Stimulated activated CD4-positive, alpha-beta T cell treated with anti-CD3 and anti-CD28 coated beads, Interleukin-1b, Interleukin-23, amount 100 ng/mL, for 48 hours (primary cell): ENCODE results near the gene ATXN1.

Experiments used
- DNase-seq: peaks from one replicate; pipeline ENCODE4 v3.0.0-alpha.2; 2020

Gene ATXN1

DNA sequence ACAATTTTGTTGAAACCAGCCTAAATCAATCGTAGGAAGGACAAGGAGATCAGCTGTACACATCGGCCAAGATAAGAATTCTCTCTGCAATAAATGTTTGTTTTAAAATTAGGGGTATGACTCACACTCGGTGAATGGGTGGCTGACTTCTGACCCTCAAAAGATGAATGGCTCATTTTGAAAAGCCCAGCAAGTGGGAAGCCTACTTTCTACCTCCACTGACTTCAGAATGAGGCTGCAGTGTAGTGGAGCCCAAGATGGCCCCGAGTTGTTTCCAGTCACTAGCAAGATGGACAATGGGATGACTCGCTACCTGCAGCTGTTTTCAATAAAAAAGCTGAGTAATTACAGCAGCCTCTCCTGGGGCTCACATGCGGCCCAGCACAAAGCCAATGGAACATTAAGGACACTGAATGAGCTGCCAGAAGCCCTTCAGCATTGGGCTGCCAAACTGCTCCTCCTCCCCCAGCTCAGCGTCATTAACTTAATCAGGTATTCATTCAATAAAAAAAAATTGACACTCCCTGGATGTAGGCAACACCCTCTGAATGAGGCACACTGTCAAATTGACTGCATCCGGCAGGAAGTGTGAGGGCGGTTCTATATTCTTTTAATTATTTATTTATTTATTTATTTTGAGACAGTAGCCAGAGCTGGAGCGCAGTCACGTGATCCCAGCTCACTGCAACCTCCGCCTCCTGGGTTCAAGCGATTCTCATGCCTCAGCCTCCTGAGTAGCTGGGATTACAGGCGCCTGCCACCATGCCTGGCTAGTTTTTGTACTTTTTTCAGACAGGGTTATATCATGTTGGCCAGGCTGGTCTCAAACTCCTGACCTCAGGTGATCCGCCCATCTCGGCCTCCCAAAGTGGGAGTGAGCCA, 415.6 kb downstream of the ATXN1 start:
- DNase-seq, result no peak

DNA sequence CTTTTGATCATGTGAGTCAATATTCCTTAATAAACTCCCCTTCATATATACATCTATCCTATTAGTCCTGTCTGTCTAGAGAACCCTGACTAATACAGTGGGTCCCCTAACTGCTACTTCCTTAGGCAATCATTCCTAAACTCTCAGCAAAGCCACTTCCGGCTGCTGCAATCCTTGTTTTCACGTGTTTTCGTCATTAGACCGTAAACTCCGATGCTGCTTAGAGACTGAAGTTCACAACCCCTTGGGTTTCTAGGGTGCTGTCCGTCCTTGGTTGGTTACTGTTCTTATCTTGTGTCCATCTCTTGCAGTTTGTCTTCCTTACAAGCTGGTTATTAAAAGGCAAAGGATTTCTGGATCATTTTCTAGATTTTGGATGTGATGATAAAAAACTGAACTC, 416.5 kb downstream of the ATXN1 start:
- no peak for DNase-seq

DNA sequence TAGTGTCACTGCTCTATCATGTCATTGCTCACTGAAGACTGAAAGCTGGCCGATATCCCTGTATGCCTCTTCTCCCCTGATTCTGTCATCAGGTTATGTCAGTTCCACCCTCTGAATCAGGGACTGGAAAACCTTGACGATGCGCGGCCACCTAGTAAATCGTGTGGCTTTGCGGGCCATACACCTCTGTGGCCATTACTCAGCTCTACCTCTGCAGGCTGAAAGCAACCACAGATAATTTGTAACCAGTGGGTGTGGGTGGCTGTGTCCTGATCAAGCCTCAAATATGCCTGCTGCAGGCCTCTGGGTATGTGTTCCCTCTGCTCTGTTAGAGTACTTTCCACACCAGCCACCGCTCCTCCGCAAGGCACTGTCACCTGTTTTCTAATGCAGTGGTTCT, 417.7 kb downstream of the ATXN1 start:
- DNase-seq, result no peak

- no peak for DNase-seq
Observed at GRCh38 chr6:16339265-16339587, 422.0 kb downstream of the ATXN1 start.

DNA sequence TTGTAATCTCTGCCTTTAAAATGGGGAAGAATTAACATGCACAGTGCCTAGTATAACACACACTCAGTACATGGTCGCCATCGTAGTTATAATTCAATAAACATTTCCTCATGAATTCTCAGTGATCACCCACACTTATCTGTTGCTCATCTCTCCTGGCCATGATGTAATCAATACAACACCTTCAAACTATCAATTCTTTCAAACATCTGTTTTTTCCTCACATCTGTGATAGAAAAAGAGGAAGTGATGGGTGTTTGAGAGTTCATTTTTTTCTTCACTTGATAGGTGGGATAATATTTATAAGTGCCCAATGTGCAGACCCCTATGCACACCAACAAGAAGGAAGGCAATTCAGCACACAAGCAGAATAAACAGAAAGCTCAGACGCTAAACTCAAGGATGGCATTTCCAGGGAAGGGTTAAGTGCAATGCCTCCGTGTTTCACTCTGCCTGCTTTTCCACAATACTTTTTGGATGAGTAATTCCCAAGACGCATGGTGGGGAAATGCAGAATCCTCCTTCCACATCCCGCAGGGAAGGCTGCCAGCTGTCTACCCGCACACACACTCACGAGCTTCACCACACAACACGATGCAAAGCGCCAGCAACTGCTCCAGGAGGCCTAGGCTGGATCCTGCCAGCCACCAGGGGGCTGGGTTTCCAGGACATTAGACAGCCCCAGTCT, 422.5 kb downstream of the ATXN1 start:
- DNase-seq, result no peak

- DNase-seq, result no peak
Observed at GRCh38 chr6:16337295-16337975, 423.8 kb downstream of the ATXN1 start.

DNA sequence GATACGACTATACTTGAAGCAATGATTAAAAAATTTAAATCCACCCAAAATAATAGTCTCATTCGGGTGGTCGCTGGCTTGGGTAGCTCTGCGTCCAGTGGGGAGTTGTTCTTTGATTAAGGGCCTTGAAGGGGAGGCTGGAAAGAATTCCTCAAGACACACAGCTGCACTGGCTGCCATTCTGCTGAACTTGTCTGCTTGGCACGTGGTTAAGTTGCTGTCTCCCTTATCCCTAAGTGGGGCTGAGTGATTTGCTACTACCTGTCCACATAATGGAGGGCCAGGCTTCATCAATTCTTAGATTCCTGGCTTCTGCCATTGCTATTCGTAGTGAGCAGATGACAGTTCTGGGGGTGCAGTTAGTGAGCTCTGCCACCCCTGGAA, 424.4 kb downstream of the ATXN1 start:
- DNase-seq, result no peak

GRCh38 chr6:16336056-16336818, 425.0 kb downstream of the ATXN1 start:
- no peak for DNase-seq

DNA sequence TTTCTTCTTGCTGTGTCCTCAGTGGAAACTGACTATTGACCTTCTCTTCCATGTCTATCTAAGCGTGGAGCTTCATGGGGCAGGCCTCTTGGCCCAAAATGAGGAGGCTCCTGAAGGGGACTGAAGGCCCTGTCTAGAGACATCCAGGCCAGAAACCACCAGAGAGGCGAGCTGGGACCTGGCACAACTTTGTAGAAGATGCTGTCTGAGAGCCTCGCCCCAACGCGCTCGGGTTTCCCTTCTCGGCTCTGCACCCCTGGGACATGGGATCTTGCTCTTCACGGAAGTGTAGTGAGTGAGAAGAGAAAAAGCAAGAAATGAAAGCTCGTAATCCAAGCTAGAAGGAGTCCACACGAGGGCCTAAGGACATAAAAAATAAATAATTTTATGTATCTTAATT, 426.1 kb downstream of the ATXN1 start:
- no peak for DNase-seq

DNA sequence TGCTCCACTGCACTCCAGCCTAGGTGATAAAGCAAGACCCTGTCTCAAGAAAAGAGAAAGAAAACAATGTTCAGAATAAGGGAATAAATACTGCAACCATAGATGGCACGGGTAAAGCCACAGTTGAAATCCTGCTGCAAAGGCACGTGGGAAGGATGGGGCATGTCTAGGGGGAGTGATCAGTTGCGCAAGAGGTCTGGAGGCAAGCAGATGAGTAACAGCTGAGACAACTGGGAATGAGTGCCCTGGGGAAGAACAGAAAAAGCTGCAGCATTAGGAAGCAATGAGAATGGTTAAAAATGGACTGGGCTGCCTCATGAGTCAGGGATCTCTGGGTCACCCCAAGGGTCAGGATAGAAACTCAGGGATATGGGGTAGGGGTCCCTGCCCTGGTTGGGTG, 426.6 kb downstream of the ATXN1 start:
- no peak for DNase-seq

GRCh38 chr6:16333580-16333979, 427.7 kb downstream of the ATXN1 start:
- no peak for DNase-seq

DNA sequence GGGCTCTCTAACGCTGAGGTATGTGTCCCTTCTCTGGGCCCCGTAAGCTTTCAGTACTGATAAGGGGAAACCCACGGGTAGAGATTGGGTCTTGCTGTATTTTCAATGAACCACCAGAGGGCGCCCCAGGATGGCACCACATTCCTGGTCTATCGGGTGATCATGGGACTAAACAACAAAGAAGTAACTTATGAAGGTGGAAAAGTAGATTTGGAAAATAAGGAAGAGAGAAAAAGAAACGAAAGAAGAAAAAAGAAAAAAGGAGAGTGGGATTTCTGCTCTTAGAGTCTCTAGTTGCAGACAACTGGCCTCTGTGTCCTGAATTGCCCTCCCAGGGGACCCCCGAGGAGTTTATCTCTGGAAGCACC, 429.1 kb downstream of the ATXN1 start:
- peak; percentile 82 for DNase-seq

- DNase-seq, result peak; percentile 62
Observed at GRCh38 chr6:16331384-16332174, 429.7 kb downstream of the ATXN1 start.

DNA sequence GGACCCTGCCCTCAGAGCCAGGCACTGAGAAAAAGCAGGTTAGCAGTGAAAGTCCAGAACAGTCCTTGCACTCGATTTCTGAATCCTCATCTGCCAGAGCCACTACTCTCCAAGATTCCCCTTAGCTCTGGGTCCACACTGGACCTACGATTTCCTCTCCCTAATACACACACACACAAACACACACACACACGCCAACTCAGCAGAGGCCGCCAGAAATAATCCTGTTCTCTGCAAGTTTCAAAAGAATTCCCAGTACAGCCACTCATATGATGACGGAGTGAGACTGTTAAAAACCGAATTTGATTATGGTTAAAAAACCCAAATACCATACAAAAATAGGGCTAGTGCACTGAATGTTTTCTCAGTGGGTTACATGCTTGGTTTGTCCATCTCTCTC, 432.0 kb downstream of the ATXN1 start:
- no peak for DNase-seq

DNA sequence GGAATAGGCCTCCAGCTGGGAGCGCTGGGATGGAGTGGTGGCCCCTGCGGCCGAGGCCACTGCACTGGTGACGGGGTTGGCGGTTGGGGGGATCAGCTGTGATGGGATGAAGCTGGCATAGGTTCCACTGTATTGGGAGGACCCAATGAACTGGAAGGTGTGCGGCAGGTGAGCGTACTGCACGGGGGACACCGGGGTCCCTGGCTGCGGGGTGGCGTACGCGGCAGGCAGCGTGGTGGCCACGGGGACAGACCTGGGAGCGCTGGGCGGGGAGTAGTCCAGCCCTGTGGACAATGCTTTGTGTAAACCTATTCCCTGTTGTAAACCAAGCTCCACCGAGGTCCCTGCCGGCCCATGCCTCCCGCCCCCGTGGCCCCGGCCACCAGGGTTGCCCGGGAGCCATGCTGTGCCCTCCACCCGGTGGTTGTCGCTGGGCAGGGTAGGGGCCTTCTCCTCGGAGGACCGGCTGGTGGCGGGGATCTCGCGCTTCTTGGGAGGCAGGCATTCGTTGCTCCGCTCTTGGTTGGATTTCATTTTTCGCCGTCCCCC, 433.4 kb downstream of the ATXN1 start:
- no peak for DNase-seq

GRCh38 chr6:16326971-16327776, 434.1 kb downstream of the ATXN1 start:
- DNase-seq, result no peak

- no peak for DNase-seq
Observed at GRCh38 chr6:16326531-16326930, 434.7 kb downstream of the ATXN1 start.

GRCh38 chr6:16324606-16325225, 436.5 kb downstream of the ATXN1 start:
- DNase-seq, result no peak

DNA sequence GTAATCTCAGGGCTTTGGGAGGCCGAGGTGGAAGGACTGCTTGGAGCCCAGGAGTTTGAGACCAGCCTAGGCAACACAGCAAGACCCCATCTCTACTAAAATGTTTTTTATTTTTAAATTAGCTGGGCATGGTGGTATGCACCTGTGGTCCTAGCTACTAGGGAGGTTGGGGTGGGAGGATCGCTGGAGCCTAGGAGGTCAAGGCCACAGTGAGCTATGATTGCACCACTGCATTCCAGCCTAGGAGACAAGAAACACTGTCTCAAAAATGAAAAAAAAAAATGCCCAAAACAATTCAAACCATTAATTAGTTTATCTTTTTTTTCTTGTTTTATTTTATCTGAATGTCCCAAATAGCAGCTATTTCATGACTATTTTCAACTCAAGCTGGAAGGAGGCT, 437.1 kb downstream of the ATXN1 start:
- DNase-seq, result no peak

GRCh38 chr6:16322666-16323312, 438.5 kb downstream of the ATXN1 start:
- DNase-seq, result peak; percentile 86
